WERI-Rb-1 (cell line): ENCODE results near the gene AFAP1.

Source experiments
- DNase-seq: peaks from one replicate; pipeline ENCODE4 v3.0.0-alpha.2; 2020
- H3K27ac ChIP-seq: fragments of 250-450 bp; sonication (Bioruptor Pico); 2 replicates; pipeline ENCODE4 v1.5.1; 2020; ENCODE audit warnings: mild to moderate bottlenecking, moderate library complexity
- H3K27me3 ChIP-seq: fragments of 250-450 bp; sonication (Bioruptor Pico); 2 replicates; pipeline ENCODE4 v1.5.1; 2021; ENCODE audit warnings: mild to moderate bottlenecking, low read depth, moderate library complexity; ENCODE audit not compliant: insufficient read depth, severe bottlenecking
- H3K36me3 ChIP-seq: fragments of 250-450 bp; sonication (Bioruptor Pico); 2 replicates; pipeline ENCODE4 v1.5.1; 2020; ENCODE audit warnings: mild to moderate bottlenecking, moderate library complexity
- H3K4me3 ChIP-seq: 2 replicates; pipeline ENCODE4 v1.5.1; 2011; ENCODE audit warnings: low read depth, mild to moderate bottlenecking, control low read depth, low read length
- H3K9me3 ChIP-seq: fragments of 250-450 bp; sonication (Bioruptor Pico); 2 replicates; pipeline ENCODE4 v1.5.1; 2021; ENCODE audit warnings: mild to moderate bottlenecking, moderate library complexity; ENCODE audit not compliant: severe bottlenecking
- TF ChIP-seq, protein P1 (sequence below): IDR thresholded peaks from 2 replicates; pipeline ENCODE4 v1.5.1; 2011; ENCODE audit warnings: low read depth, mild to moderate bottlenecking, control low read depth, inconsistent platforms, low read length

The AFAP1 gene

DNA sequence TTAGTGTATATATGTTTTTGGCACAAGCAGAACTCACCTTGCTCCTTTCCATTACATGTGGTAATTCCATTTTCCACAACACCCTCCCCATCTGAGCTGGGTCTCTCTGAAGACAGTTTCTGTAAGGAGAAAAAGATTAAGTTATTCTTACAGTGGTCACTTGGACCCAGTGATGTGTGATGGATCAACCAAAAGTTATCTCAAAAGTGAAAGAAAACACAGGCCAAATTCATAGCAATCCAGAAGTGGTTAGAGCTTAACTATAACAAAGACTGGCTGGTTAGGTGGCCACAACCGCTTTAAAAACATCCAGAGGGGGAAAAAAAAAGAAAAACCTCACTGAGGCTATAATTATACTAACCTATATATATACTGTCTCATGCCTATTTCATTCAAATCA is 123.7 kb downstream of the AFAP1 start:
- Histone ChIP-seq H3K4me3 (no peak overlapping the region), H3K27me3 (no peaks in the 10 kb centered on the region), H3K36me3 (peaks cover 12% of the 10 kb centered on the region), H3K9me3 (no peaks in the 10 kb centered on the region), H3K27ac (no peak overlapping the region)
- DNase-seq = no peak
- TF ChIP-seq, protein P1, sequence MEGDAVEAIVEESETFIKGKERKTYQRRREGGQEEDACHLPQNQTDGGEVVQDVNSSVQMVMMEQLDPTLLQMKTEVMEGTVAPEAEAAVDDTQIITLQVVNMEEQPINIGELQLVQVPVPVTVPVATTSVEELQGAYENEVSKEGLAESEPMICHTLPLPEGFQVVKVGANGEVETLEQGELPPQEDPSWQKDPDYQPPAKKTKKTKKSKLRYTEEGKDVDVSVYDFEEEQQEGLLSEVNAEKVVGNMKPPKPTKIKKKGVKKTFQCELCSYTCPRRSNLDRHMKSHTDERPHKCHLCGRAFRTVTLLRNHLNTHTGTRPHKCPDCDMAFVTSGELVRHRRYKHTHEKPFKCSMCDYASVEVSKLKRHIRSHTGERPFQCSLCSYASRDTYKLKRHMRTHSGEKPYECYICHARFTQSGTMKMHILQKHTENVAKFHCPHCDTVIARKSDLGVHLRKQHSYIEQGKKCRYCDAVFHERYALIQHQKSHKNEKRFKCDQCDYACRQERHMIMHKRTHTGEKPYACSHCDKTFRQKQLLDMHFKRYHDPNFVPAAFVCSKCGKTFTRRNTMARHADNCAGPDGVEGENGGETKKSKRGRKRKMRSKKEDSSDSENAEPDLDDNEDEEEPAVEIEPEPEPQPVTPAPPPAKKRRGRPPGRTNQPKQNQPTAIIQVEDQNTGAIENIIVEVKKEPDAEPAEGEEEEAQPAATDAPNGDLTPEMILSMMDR = no peak

DNA sequence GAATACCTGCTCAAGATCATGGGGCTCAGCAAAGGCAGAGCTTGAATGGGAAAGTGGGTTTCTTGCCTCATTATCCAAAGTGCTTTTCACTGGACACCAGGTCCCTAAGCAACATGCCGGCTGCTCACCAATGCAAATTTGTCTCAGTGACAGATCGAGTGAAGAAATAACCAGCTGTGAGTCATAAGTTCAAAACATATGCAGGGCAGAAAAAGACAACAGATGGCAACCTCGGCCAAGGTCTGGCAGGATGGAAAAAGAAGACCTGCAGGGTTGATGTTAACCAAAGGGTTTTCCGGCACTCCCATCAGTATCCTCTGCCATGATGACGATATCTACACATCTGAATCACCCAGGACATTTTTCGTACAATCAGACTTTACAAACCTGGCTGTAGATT is 124.1 kb downstream of the AFAP1 start:
- Histone ChIP-seq H3K4me3 (no peak overlapping the region), H3K9me3 (no peaks in the 10 kb centered on the region), H3K27me3 (no peaks in the 10 kb centered on the region), H3K27ac (no peak overlapping the region), H3K36me3 (peaks cover 12% of the 10 kb centered on the region)
- no peak for DNase-seq
- TF ChIP-seq, protein P1 = no peak

DNA sequence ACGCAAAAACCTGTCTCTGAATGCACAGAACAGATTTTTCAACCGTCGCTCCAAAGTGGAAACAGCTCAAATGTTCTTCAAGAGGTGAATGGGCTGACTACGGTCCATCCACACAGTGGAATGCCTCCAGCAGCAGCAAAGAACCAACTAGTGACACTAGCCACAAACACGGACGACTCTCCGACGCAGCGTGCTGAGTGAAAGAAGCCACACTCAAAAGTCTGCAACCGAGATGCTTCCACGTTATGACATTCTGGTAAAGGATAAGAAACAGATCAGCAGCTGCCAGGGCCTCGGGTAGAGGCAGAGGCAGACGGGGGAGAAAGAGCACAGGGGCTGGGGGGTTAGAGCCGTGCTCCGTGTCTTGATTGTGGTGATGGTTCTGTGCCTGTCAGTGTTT is 125.2 kb downstream of the AFAP1 start:
- TF ChIP-seq, protein P1 = no peak
- no peak for DNase-seq
- H3K9me3 ChIP-seq = no peaks in the 10 kb centered on the region
- H3K27me3 ChIP-seq = no peaks in the 10 kb centered on the region
- H3K36me3 ChIP-seq = peaks cover 14% of the 10 kb centered on the region
- H3K4me3 ChIP-seq = no peak overlapping the region
- no peak overlapping the region for H3K27ac ChIP-seq

DNA sequence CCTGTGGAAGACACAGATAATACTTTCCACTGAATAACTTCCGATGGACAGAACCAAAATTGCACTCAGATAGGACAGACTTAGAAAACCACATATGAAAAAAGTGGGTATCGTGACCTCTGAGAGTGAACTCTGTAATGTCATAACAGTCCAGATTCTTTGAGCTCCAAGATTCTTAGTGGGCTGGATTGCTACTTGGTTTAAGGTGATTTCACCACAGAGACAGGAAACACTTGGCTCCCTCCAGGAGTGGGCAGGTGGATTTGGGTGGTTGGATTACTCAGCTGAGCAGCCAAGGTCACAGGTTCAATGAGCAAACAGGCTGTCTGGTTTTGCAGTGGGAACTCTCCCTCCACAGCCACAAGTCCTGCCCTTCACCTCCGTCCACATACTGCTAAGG is 126.0 kb downstream of the AFAP1 start:
- H3K27ac ChIP-seq = no peak overlapping the region
- no peak overlapping the region for H3K4me3 ChIP-seq
- TF ChIP-seq, protein P1 = no peak
- no peak for DNase-seq
- H3K36me3 ChIP-seq = peaks cover 16% of the 10 kb centered on the region
- no peaks in the 10 kb centered on the region for H3K9me3 ChIP-seq
- no peaks in the 10 kb centered on the region for H3K27me3 ChIP-seq

DNA sequence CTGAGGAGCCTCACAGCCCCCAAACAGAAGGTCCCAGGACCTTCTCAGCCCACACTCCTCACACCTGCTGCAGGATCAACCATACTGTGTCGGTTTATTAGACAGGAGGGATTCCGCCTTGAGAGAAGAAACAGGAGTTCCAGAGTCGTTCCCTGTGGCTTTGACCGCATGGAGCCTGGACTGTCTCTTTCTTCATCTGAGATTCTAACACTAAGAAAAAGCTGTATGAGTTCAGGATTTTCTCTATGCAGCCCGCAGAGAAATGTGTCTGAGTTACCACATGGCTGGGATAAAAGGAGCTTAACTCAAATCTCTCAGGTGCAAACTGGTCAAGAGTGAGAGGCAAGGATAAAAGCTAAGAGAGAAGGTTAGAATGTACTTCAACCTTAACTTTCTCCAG is 126.7 kb downstream of the AFAP1 start:
- TF ChIP-seq, protein P1 = no peak
- peak overlapping the region; percentile 7 for H3K27ac ChIP-seq
- H3K36me3 ChIP-seq = peaks cover 23% of the 10 kb centered on the region

DNA sequence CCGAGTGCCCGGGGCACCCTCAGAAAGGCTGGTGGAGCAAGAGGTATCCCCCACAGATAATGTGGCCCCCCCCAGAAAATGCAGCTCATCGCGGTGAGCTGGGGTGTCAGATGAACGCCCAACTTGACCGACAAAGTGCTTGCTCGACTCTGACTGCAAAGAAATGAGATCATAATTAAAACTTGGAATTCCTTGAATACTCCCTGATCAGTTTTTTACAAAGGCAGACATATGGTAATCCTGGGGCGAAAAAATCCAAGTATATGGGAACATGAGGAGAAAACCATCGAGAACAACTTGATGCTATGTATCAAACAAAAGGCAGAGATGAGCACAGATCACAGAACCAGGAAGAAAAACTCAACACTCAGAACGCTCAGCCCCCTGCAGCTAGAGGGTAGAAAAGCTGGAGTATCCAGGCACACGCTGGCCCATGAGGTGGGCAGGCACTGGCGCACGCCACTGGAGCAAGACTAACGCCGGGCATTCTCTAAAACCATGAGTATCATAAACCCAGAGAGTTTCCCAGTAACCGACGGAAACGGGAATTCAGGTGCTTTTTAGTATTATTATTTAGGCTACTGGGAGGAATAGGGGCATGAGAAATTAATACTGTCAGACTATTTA is 127.3 kb downstream of the AFAP1 start:
- H3K36me3 ChIP-seq = peaks cover 26% of the 10 kb centered on the region
- DNase-seq = no peak
- no peak overlapping the region for H3K4me3 ChIP-seq
- TF ChIP-seq, protein P1 = no peak
- H3K27ac ChIP-seq = peak overlapping the region; percentile 7; the same call in 1 of the 2 replicates
- H3K27me3 ChIP-seq = no peaks in the 10 kb centered on the region
- no peaks in the 10 kb centered on the region for H3K9me3 ChIP-seq

More for the DNA sequence above, 126.7 kb downstream of the AFAP1 start:
- Histone ChIP-seq H3K9me3 (no peaks in the 10 kb centered on the region), H3K4me3 (no peak overlapping the region), H3K27me3 (no peaks in the 10 kb centered on the region)
- peak; percentile 29 for DNase-seq
